NOMO-1 treated with dmso at 0.1 percent for 144 hours (cell line): Measurements from ENCODE around the gene KRTAP2-2.
"Not testable (repeated sequence)": the region's sequence is repeated elsewhere in the genome, so short reads cannot be mapped to it uniquely, and the experiment has no call there.

Source experiments
- DNase-seq: peaks from one replicate; lab custom pipeline; 2025; ENCODE audit not compliant: unreplicated experiment; lab: John Stamatoyannopoulos, UW

KRTAP2-2 gene

GRCh38 chr17:41065016-41065689 is 10.1 kb upstream of the KRTAP2-2 start:
- not testable (repeated sequence) for DNase-seq

- DNase-seq, result no peak
Observed at GRCh38 chr17:41064301-41064700, 9.3 kb upstream of the KRTAP2-2 start.

- no peak for DNase-seq
Observed at GRCh38 chr17:41063449-41063848, 8.4 kb upstream of the KRTAP2-2 start.

- no peak for DNase-seq
Observed at GRCh38 chr17:41061964-41062363, 6.9 kb upstream of the KRTAP2-2 start.

GRCh38 chr17:41060052-41060604 is 5.1 kb upstream of the KRTAP2-2 start, which contains the start of gene KRTAP2-3:
Gene KRTAP2-3 (minus strand): TSS chr17:41060114. CDS start chr17:41060050, 64 bp downstream.
- no peak for DNase-seq

- DNase-seq, result not testable (repeated sequence)
Observed at GRCh38 chr17:41059276-41060051, 4.4 kb upstream of the KRTAP2-2 start.

- no peak for DNase-seq
Observed at GRCh38 chr17:41058741-41059140, 3.7 kb upstream of the KRTAP2-2 start.

- no peak for DNase-seq
Observed at GRCh38 chr17:41057547-41057946, 2.5 kb upstream of the KRTAP2-2 start.

- DNase-seq, result not testable (repeated sequence)
Observed at GRCh38 chr17:41054556-41054955, 474 bp downstream of the KRTAP2-2 start.

- no peak for DNase-seq
Observed at GRCh38 chr17:41054025-41054424, 1.0 kb downstream of the KRTAP2-2 start.

- DNase-seq, result no peak
Observed at GRCh38 chr17:41052566-41052965, 2.5 kb downstream of the KRTAP2-2 start.

GRCh38 chr17:41049110-41049509 is 5.9 kb downstream of the KRTAP2-2 start:
- no peak for DNase-seq

GRCh38 chr17:41048441-41048840 is 6.6 kb downstream of the KRTAP2-2 start:
- DNase-seq, result no peak

- not testable (repeated sequence) for DNase-seq
Observed at GRCh38 chr17:41046735-41047465, 8.1 kb downstream of the KRTAP2-2 start, which contains the start of gene KRTAP2-1. Gene KRTAP2-1 (minus strand): TSS chr17:41047316. CDS start chr17:41047267, 49 bp downstream.

GRCh38 chr17:41042953-41043352 is 12.1 kb downstream of the KRTAP2-2 start:
- no peak for DNase-seq

- DNase-seq, result not testable (repeated sequence)
Observed at GRCh38 chr17:41040783-41041571, 14.1 kb downstream of the KRTAP2-2 start, which contains the start of gene KRTAP1-1. Gene KRTAP1-1 (minus strand): TSS chr17:41041450. CDS start chr17:41041397, 53 bp downstream.

- DNase-seq, result no peak
Observed at GRCh38 chr17:41037853-41038350, 17.1 kb downstream of the KRTAP2-2 start.

GRCh38 chr17:41034346-41034935 is 20.6 kb downstream of the KRTAP2-2 start, which contains the start of gene KRTAP1-3:
Gene KRTAP1-3 (minus strand): TSS chr17:41034874. CDS start chr17:41034821, 53 bp downstream.
- not testable (repeated sequence) for DNase-seq

- DNase-seq, result no peak
Observed at GRCh38 chr17:41029633-41030245, 25.3 kb downstream of the KRTAP2-2 start, which contains the start of gene KRTAP1-4. Gene KRTAP1-4 (minus strand): TSS chr17:41030195. CDS start chr17:41030078, 117 bp downstream.
